ENCODE data around the gene TACC3.

TACC3 gene

GRCh38 chr4:1725521-1725920 lies 4.2 kb downstream of the TACC3 start:
- DNase-seq, result no peak

DNA sequence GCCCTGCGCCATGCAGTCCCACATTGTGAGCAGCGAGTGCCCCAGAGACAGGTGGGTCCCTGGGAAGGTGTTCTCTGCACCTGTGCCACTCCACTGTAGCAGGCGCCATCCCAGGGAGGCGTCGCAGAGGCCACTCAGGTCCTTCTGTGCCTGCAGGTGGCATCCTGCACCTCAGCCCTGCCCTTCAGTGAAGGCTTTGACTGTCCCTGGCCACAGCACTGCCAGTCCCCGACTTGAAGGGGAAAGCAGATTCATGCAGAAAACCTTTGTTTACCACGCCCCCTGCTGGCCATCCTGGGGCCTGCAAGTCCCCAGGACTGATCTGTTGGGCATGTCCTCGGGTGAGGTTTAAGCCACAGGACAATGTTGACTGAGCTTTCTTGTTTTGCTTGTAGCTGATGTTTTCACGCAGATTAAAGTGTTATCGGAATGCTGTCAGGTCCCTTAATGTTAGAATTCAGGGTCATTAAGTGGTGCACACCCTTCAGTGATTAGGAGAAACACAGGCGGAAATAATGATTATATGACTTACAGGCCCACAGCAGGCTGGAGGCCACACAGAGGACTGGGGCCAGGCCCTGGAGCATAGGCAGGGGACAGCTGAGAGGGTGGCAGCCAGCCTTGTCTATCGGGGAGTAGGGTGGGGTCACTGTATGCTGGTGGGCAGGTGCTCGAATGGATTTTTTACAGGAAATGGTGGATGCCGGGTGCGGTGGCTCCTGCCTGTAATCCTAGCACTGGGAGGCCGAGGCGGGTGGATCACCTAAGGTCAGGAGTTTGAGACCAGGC lies 5.0 kb downstream of the TACC3 start:
- DNase-seq, result peak; percentile 86 to 90

DNA sequence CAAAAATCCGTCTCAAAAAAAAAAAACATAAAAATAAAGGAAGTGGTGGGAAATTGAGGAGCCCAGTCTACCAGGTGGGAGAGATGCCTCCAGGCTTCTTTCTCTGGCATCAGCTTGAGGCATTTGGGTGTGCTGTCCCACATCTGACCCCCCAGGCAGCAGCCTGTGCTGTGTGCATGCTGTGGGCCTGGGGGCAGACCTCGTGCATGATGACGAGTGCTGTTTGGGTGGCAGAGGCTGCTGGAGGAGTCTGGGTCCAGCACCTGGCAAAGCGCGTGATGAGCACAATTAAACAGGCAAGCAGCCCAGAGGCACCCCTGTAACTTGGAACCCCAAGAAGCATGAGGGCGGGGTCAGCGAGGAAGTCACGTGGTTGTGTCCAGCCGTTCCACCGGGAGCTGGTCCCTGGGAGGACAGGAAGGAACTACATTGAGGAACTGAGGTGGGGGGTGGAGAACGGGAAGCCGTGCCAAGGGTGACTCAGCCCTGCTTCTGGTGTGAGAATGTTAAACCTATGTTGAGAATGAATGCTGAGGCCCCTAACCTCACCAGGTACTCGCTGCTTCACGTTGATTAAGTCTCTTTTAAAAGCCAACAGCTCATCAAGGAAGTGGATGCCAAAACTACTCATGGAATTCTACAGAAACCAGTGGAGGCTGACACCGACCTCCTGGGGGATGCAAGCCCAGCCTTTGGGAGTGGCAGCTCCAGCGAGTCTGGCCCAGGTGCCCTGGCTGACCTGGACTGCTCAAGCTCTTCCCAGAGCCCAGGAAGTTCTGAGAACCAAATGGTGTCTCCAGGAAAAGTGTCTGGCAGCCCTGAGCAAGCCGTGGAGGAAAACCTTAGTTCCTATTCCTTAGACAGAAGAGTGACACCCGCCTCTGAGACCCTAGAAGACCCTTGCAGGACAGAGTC lies 6.1 kb downstream of the TACC3 start:
- peak in 1 of 2 donors; percentile 46 for DNase-seq

- DNase-seq, result no peak
These were observed 7.0 kb downstream of the TACC3 start for GRCh38 chr4:1728061-1728980.

DNA sequence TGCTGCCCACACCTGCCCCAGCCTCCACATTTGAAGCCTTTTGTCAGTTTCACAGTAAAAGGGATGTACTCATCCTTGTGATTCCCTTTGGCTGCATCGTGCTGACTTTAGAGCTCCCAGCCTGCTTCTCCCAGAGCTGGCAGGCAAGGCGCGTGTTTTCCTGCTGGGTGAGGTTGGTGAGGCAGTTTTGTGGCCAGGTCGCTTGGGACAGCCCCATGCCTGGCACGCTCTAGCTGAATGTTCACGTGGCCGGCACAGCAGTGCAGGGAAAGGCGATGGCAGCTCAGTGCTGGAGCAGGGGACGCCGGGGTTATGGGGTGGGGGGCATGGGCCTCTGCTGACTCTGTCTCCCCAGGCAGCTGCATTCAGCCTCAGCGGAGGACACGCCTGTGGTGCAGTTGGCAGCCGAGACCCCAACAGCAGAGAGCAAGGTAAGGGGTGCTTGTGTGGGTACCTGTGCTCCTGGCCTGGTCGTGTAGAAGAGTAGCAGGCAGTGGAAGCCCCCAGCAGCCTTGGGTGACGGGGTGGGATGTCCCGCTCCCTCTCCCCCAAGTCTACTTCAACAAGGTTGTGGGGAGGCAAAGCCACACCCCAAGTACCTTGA lies 9.3 kb downstream of the TACC3 start:
- DNase-seq, result no peak

DNA sequence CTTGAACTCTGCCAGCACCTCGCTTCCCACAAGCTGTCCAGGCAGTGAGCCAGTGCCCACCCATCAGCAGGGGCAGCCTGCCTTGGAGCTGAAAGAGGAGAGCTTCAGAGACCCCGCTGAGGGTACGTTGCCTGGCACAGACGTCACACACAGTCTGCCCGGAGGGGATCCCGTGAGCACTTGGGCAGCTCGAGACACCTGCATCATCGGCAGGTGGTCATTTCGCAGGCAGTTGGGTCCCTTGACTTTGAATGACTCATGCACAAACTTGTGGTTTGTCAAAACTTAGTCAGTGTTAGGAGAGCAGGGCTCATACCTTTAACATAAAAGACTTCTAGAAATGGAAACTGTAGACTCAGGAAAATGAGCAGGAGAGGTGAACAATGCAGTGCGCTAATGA lies 9.9 kb downstream of the TACC3 start:
- DNase-seq, result no peak

GRCh38 chr4:1732911-1733310 lies 11.6 kb downstream of the TACC3 start:
- DNase-seq, result no peak

GRCh38 chr4:1735215-1735614 lies 13.9 kb downstream of the TACC3 start:
- DNase-seq, result no peak

- no peak for DNase-seq
These were observed 15.5 kb downstream of the TACC3 start for GRCh38 chr4:1736812-1737211.

DNA sequence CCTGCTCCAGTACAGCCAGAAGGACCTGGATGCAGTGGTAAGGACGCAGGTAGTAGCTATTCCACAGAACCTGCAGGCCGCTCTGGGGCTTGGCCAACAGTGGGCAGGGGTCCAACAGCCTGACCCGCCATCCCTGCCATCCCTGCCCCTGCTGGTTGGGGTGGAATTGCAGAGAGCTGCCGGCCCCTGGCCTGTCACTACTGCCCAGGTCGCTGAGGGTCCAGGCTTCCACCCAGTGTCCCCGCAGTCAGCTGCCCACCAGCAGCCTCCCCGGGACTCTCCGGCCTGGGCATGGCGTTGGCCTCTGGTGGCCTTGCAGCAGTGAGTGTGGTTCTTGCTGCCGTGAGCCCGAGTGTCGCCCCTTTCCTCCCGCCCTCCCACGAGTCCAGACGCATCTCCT lies 16.3 kb downstream of the TACC3 start:
- no peak for DNase-seq

- no peak for DNase-seq
These were observed 17.1 kb downstream of the TACC3 start for GRCh38 chr4:1738410-1738809.

- DNase-seq, result no peak
These were observed 18.0 kb downstream of the TACC3 start for GRCh38 chr4:1739358-1739757.

- no peak for DNase-seq
These were observed 18.8 kb downstream of the TACC3 start for GRCh38 chr4:1740021-1740545.

GRCh38 chr4:1741208-1741607 lies 19.9 kb downstream of the TACC3 start:
- no peak for DNase-seq

GRCh38 chr4:1743551-1743950 lies 22.2 kb downstream of the TACC3 start:
- no peak for DNase-seq

DNA sequence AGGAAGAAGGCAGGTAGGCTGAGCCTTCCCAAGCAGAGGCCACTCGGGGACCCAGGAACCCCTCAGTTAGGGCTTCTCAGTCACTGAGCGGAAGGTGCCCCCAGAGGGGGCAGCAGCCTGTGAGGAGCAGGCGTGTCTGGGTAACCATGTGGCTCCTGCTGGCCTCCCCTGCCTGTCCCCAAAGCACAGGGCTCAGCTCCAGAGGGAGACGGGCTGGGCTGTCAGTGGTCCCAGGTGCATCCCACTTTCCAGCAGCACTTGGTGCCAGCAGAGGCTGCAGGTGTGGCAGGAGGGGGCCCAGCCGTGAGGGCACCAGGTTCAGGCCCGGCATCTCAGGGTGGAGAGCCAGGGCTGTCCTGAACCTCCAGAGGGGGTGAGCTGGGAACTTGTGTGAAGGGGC lies 22.7 kb downstream of the TACC3 start:
- DNase-seq, result no peak

- no peak for DNase-seq
These were observed 23.2 kb downstream of the TACC3 start for GRCh38 chr4:1744552-1744951.

- no peak for DNase-seq
These were observed 23.8 kb downstream of the TACC3 start for GRCh38 chr4:1745165-1745564.

DNA sequence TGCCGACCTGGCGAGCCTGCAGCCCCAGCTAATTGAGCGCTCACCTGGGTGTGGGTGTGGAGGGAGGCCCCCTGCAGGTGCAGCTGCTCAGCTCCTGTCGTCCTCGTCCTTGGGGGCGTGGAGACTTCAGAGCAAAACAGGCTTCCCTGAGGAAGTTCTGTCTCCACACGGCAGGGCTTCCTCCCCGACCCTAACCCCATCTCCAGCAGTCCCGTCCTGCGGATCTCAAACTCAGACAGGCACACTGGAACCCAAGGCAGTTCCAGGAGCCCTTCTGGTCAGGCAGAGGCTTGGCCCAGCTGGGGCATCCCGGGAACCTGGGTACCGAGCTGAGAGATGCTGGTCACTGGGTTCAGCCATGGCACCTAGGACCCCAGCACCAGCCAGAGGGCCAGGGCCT lies 24.4 kb downstream of the TACC3 start:
- DNase-seq, result no peak

- DNase-seq, result peak; percentile 77 to 80
These were observed 25.0 kb downstream of the TACC3 start for GRCh38 chr4:1746265-1746691.

- DNase-seq, result no peak
These were observed 25.7 kb downstream of the TACC3 start for GRCh38 chr4:1746919-1747602.

DNA sequence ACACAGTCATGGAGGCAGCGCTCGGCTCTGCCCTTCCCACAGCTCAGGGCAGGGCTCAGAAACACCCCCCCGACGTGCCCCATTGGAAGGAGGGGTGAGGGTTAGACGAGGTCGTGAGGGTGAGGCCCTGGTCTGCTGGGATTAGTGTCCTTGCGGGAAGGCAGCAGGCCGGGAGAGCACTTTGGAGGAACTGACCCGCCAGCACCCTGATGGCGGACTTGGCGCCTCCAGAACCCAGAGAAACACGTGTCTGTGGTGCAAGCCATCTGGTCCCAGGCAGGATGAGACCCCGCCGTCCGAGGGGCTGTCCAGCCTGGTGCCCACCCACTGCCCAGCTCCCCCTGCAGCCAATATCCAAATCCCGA lies 26.3 kb downstream of the TACC3 start:
- no peak for DNase-seq
